ENCODE measurements around the gene RAB14. TPM values are rescaled to one million over a fixed set of nuclear protein-coding genes. Genes with fewer than 3 reads are reported as not detected.

RAB14 gene
- 46.1 to 50.1 TPM (median 46.3 TPM) in 5 replicates for total RNA-seq (2022; extraction: Qiagen RNA extraction)

DNA sequence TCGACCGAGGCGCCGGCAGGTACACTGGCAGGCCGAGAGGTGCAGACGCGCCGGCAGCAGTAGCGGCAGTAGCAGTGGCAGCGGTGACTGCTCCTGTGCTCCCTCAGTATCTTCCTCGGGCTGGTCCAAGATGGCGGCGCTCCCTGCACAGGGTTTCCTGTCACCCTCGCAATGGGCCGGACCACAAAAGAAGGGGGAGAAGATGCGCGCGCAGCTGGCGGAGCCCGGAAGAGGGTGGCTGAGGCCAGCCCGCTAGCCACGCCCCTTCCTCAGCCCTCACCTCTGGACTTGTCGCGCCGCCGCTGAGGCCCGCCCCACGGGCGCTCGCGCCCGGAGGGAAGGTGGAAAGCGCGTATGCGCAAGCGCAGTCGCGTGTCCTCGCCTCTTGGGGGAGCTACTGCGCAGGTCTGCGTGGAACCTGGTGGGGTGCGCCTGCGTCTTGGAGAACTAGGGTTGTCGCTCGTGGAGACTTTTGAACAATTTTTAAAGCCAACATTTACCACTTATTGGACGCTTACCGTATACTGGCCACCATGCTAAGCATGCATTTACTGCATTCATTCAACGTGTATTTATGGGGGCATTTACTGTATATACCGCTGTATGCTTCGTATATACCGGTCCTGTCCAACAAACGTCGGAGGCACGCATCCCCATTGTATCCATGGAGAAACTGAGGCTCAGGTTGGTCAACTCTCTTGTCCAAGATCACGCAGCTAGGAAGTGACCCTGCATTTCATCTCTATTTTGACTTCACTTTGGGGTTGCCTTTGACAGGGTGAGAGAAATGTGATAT lies at the start of gene RAB14:
RAB14 (minus strand) TSS at position 132 of the 796 bp plus-strand sequence. CDS start 8,457 bp downstream, outside the sequence.

Other genes starting within 250 kb of the RAB14 start
- gene C5, start 151.6 kb downstream of the RAB14 start, total RNA-seq (2022; extraction: Qiagen RNA extraction) = 11.2 to 14.4 TPM (median 12.4 TPM) in 5 replicates
- gene CNTRL, start 126.9 kb downstream of the RAB14 start, total RNA-seq (2022; extraction: Qiagen RNA extraction) = 5.0 to 6.7 TPM (median 6.3 TPM) in 5 replicates
- gene GSN, start 66.3 kb upstream of the RAB14 start, total RNA-seq (2022; extraction: Qiagen RNA extraction) = 62.9 to 78.1 TPM (median 73.0 TPM) in 5 replicates
- 261 to 323 TPM (median 265 TPM) in 5 replicates for gene STOM, start 168.4 kb upstream of the RAB14 start, total RNA-seq (2022; extraction: Qiagen RNA extraction)